ENCODE data around the gene KRTDAP. TPM values are rescaled to one million over a fixed set of nuclear protein-coding genes. Genes with fewer than 3 reads are reported as not detected.

Gene KRTDAP
- total RNA-seq, 1 experiment from 2014 or later = not detected

DNA sequence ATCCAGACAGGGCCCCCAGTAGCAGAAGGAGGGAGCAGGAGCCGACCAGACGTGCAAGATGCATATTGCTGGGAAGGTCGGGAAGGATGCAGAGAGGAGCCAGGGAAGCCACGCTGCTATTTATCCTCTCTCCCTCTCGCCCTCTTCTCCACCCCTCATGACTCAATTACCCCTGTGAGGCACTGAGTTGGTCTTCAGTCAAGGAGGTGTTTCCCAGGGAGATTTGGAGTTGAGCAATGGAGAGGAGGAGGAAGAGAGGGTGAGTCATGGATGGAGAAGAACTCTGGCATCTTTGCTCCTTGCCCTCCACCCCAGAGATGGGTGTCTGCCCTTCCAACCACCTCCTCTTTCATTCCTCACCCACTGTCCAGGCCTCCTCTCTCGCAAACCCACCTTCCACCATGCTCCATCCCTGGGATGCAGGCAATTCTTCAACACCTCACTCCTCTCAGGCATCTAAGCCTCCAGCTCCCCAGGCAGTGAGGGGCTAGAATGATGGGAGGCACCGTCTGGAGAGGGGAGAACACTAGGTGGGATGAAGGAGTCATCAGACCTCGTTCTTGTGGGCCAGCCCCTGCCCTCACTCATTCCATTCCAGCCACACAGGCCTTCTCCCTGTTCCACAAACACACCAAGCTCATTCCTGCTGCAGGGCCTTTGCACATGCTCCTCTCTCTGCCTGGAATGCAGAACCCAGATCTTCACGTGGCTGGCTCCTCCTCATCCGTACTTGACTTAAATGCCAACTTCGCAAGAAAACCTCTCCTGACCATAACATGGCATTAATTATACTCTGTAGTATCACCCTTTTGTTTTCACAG lies 38.2 kb upstream of the KRTDAP start, which contains the start of gene SBSN:
TSS of gene SBSN (minus strand) at position 94 of the 821 bp plus-strand sequence. CDS start at position 64, 30 bp downstream.
- peaks cover 24% of the 10 kb centered on the region for H3K27me3 Mint-ChIP-seq (ENCODE audit: insufficient read depth, unreplicated experiment)
- peaks cover 5% of the 10 kb centered on the region for H3K36me3 Mint-ChIP-seq (ENCODE audit: insufficient read depth, unreplicated experiment)
- TF ChIP-seq, protein P1, sequence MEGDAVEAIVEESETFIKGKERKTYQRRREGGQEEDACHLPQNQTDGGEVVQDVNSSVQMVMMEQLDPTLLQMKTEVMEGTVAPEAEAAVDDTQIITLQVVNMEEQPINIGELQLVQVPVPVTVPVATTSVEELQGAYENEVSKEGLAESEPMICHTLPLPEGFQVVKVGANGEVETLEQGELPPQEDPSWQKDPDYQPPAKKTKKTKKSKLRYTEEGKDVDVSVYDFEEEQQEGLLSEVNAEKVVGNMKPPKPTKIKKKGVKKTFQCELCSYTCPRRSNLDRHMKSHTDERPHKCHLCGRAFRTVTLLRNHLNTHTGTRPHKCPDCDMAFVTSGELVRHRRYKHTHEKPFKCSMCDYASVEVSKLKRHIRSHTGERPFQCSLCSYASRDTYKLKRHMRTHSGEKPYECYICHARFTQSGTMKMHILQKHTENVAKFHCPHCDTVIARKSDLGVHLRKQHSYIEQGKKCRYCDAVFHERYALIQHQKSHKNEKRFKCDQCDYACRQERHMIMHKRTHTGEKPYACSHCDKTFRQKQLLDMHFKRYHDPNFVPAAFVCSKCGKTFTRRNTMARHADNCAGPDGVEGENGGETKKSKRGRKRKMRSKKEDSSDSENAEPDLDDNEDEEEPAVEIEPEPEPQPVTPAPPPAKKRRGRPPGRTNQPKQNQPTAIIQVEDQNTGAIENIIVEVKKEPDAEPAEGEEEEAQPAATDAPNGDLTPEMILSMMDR (IDR thresholded peaks at IDR 0.05; ENCODE audit: unreplicated experiment) = no peak
- peak; percentile 89 for DNase-seq (ENCODE audit: unreplicated experiment)
- POLR2A ChIA-PET = no interaction called here
- no peak within 1 kb of the TSS for H3K27ac Mint-ChIP-seq (ENCODE audit: low read depth, unreplicated experiment)
- peaks cover 17% of the 10 kb centered on the region for H3K4me1 Mint-ChIP-seq (ENCODE audit: insufficient read depth, unreplicated experiment)
- H3K9me3 Mint-ChIP-seq (ENCODE audit: unreplicated experiment) = no peaks in the 10 kb centered on the region
- CTCF ChIA-PET = interaction anchor here (0.6 to 1.8 kb wide), 2 partner anchors 20 to 269 kb away, joined by 5 to 7 read pairs; no protein-coding TSS in a partner anchor
- no TSS peak for BruUV-seq (replicated peaks)
- H3K4me3 Mint-ChIP-seq (ENCODE audit: unreplicated experiment) = no peak within 1 kb of the TSS
- intact Hi-C loops (cut with micrococcal nuclease) = no loop called here

DNA sequence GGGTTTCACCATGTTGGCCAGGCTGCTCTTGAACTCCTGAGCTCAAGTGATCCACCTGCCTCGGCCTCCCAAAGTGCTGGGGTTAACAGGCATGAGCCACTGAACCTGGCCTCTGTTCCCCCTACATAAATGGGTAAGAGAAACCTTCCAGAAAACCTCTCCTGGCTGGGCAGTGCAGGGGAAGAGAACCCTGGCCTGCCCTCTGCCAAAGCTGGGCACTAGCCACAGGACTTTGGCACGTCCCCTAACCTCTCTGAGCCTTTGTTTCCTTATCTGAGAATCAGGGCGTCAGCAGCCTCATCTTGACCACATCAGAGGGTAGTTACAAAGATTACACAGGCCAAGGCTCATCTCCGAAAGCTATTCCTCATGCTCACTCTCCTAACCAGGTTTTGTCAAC lies 35.6 kb upstream of the KRTDAP start:
- Mint-ChIP-seq H3K4me1 (ENCODE audit: insufficient read depth, unreplicated experiment) (peaks cover 17% of the 10 kb centered on the region), H3K27me3 (ENCODE audit: insufficient read depth, unreplicated experiment) (peaks cover 2% of the 10 kb centered on the region), H3K9me3 (ENCODE audit: unreplicated experiment) (no peaks in the 10 kb centered on the region), H3K4me3 (ENCODE audit: unreplicated experiment) (no peak overlapping the region), H3K36me3 (ENCODE audit: insufficient read depth, unreplicated experiment) (peaks cover 5% of the 10 kb centered on the region), H3K27ac (ENCODE audit: low read depth, unreplicated experiment) (no peak overlapping the region)
- ChIA-PET POLR2A (no interaction called here), CTCF (interaction anchor here (1.0 kb wide), 1 partner anchor 16 kb away, joined by 6 read pairs; no protein-coding TSS in a partner anchor)
- TF ChIP-seq, protein P1 (IDR thresholded peaks at IDR 0.05; ENCODE audit: unreplicated experiment) = no peak
- no TSS peak for BruUV-seq (replicated peaks)
- intact Hi-C loops (cut with micrococcal nuclease) = no loop called here
- DNase-seq (ENCODE audit: unreplicated experiment) = no peak

DNA sequence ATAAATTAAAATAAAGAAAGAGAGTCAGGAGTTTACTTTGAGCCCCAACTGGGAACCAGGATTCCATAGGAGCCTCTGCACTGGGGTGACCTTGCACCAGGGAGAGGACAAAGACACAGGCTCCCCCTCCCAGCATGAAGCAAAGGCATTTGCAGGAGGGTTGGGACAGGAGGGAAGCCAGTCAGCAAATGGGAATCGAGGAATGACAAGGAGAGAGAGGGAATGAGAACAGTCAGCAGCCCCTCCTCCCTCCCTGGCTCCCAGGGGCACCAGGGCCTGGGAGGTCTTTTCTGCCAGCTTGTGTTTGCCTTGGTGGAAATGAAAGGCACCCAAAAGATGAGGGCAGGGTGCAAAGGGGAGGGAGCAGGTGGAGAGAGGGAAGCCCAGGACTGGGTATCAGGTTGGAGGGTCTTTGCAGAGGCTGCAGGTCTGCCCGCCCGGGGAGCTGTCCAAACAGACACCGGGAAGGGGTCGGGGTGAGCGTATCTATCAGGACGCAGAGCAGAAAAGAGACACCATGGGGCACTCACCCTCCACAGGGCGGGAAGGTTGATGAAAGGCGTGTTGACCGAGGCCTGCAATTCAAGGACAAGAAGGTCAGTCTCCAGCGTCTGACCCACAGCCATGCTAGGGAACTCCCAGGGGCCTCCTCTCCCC lies 34.0 kb upstream of the KRTDAP start:
- ChIA-PET CTCF (interaction anchor here (0.6 to 1.0 kb wide), 2 partner anchors 14 to 206 kb away, joined by 3 read pairs; no protein-coding TSS in a partner anchor), POLR2A (no interaction called here)
- no peak overlapping the region for H3K27ac Mint-ChIP-seq (ENCODE audit: low read depth, unreplicated experiment)
- DNase-seq (ENCODE audit: unreplicated experiment) = no peak
- no peak overlapping the region for H3K4me3 Mint-ChIP-seq (ENCODE audit: unreplicated experiment)
- peaks cover 22% of the 10 kb centered on the region for H3K4me1 Mint-ChIP-seq (ENCODE audit: insufficient read depth, unreplicated experiment)
- TF ChIP-seq, protein P1 (IDR thresholded peaks at IDR 0.05; ENCODE audit: unreplicated experiment) = no peak
- intact Hi-C loops (cut with micrococcal nuclease) = no loop called here
- H3K9me3 Mint-ChIP-seq (ENCODE audit: unreplicated experiment) = no peaks in the 10 kb centered on the region
- H3K27me3 Mint-ChIP-seq (ENCODE audit: insufficient read depth, unreplicated experiment) = no peaks in the 10 kb centered on the region
- peaks cover 5% of the 10 kb centered on the region for H3K36me3 Mint-ChIP-seq (ENCODE audit: insufficient read depth, unreplicated experiment)
- BruUV-seq (replicated peaks) = no TSS peak

DNA sequence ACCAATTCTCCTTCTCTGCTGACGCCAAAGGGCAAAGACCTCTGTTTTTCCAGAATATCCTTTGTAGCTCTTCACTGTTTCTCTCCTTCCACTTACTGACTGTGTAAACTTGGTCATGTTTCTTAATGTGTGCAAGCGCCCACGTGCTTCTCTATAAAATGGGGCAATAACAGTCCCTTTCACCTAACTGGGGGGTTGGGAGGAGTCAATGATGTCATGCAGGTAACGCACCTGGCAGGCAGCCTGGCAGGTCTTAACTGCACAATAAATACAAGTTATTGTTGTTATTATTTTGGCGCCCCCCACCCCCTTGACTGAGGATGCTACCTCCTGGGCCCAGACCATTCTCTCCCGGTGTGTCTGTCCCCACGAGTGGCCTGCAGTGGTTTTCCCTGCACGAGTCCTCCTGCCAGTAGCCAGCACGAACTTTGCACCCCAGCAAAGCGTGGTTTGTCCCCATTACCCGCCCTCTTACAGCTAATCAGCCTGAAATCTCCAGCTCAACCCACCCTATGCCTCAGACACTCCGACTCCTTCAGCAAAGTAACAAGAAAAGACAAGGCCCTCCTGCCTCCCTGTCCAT lies 32.6 kb upstream of the KRTDAP start:
- H3K36me3 Mint-ChIP-seq (ENCODE audit: insufficient read depth, unreplicated experiment) = peaks cover 5% of the 10 kb centered on the region
- no peak overlapping the region for H3K27ac Mint-ChIP-seq (ENCODE audit: low read depth, unreplicated experiment)
- TF ChIP-seq, protein P1 (IDR thresholded peaks at IDR 0.05; ENCODE audit: unreplicated experiment) = no peak
- no peaks in the 10 kb centered on the region for H3K9me3 Mint-ChIP-seq (ENCODE audit: unreplicated experiment)
- intact Hi-C loops (cut with micrococcal nuclease) = no loop called here
- peaks cover 22% of the 10 kb centered on the region for H3K4me1 Mint-ChIP-seq (ENCODE audit: insufficient read depth, unreplicated experiment)
- H3K4me3 Mint-ChIP-seq (ENCODE audit: unreplicated experiment) = no peak overlapping the region
- no peaks in the 10 kb centered on the region for H3K27me3 Mint-ChIP-seq (ENCODE audit: insufficient read depth, unreplicated experiment)
- POLR2A ChIA-PET = interaction anchor here (0.6 kb wide), 1 partner anchor 451 kb away, joined by 3 read pairs; no protein-coding TSS in a partner anchor
- CTCF ChIA-PET = interaction anchor here (0.6 kb wide), 1 partner anchor 78 kb away, joined by 4 read pairs; no protein-coding TSS in a partner anchor
- no peak for DNase-seq (ENCODE audit: unreplicated experiment)
- no TSS peak for BruUV-seq (replicated peaks)
